Measurements from ENCODE around the gene WIPF3.

The WIPF3 gene

DNA sequence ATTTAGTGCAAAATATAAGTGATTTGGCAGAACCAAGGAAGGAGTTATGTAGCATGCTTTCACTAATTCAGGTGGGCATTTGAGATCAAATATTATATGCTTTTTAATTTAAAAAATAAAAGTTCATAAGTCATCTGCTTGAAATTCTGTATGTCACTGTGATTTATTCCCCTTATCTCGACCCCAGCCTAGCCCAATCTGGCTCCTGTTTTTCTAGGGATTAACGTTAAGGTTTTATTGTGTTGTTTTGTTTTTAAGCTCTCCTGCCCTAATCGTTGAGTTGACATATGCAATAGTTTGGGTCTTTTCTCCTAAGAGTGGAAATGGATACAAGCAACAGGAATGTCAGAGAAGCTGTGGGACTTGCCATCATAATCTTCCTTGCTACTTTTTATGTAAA lies 42.6 kb downstream of the WIPF3 start:
- no peak for DNase-seq

DNA sequence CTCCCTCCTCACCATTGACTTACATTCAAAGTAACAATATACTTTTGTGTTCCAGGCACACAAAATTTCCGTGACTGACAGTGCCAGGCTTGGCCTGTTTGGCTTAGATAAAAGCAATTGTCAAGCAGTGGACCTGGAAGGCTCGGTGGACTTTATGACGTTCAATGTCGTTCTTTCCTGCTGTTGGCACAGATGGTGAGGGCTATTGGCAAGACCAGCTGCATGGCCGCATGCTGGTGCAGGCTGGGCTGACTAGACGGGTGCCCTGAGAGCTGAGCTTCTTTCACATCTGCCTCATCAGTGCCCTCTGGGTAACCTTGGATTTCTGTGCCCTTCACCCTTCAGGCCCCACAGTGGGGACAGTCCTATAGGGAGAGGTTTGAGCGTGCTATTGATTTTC lies 45.2 kb downstream of the WIPF3 start:
- DNase-seq: no peak

DNA sequence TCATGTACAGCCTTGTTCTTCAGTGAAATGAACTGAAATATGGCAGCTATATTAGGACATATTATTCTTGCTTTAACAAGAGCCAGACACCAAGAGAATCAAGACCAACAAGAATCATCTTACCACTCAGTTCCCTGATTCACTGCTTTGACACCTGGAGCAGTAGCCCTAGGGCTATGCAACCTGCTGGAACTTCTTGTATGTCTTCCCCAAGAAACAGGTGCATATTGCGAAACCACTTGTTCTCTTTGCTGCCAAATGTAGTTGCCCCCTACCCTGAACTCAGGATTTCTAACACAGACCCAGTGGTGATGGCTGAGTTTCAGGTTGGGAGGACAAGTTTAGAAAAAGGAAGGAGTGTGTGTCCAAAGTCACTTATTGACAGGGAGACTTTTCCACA lies 46.1 kb downstream of the WIPF3 start:
- no peak for DNase-seq

DNA sequence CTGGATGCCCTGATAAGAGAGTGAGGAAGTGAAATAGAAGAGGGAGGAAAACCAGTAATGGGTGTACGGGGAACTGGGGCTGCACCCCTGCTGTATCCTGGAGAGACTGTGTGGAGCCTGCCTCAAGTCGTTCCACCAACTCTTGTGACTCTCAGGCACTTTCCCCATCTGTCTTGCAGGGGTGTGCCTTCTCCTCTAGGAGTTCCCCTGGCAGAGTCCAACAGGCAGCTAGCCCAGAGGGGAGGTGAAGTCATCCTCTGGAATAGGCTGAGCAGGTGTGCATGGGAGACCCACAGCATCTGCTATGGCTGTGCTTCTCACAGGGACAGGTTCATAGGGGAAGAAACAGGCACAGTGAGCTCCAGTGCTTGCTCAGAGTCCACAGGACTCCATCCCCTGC lies 46.8 kb downstream of the WIPF3 start:
- DNase-seq: no peak

DNA sequence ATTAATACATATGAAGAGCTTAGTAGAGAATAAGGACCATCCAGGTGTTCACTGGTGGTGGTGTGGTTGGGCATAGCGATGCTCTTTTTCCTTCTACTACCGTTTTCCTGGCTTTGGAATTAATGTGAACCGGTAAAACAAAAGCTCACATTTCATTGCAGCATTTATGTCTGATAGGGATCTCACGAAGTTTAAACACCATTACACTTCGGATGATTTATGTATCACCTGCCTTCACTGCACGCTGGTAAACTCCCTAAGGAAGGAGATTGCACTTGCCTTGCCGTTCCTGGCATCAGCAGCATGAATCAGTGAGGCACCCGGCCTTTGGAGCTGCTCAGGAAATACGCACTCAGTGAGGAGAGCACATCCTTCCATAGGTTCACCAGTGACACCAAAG lies 47.5 kb downstream of the WIPF3 start:
- no peak for DNase-seq

DNA sequence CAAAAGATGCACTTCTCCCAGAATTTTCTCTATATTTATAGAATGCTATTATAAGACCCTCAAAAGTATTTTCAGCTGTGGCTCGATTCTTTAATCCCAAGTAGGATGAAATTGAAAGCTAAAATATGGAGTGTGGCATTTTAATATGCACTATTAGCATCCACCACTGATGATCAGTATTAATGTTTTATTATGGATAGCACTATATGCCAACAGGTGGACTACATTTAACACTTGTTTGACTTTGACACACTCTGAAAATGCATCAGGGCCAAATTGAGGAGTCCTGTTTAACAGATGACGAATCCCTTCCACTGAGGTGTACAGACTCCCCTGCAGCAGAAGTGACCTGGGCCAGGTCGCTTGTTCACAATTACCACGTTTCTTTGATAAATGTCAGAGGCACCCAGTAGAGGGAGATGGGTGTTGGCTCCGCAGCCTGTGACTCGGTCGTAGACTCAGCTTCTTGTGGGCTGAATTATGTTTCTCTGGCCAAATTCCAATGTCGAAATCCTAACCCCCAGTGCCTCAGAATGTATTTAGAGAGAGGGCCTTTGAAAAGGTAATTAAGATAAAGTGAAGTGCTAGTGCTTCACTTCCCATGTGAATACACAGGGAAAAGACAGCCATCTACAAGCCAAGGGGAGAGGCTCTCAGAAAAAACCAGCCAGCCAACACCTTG lies 48.1 kb downstream of the WIPF3 start:
- DNase-seq: peak; percentile 28

DNA sequence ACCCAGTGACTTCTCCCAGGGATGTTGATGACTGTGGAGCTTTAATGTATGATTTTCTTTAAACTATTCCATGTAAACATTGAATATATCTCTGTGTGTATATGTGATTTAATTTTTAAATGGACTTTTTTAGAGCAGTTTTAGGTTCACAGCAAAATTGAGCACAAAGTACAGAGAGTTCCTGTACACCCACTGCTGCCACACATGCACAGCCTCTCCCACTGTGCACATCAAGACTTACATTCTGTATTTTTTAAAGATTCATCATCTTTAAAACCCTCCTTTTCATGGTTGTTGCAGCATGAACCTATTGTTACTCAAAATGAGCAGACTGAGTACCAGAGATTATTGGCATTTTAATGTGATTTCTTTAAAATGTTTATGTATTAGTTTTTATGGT lies 51.3 kb downstream of the WIPF3 start:
- no peak for DNase-seq

DNA sequence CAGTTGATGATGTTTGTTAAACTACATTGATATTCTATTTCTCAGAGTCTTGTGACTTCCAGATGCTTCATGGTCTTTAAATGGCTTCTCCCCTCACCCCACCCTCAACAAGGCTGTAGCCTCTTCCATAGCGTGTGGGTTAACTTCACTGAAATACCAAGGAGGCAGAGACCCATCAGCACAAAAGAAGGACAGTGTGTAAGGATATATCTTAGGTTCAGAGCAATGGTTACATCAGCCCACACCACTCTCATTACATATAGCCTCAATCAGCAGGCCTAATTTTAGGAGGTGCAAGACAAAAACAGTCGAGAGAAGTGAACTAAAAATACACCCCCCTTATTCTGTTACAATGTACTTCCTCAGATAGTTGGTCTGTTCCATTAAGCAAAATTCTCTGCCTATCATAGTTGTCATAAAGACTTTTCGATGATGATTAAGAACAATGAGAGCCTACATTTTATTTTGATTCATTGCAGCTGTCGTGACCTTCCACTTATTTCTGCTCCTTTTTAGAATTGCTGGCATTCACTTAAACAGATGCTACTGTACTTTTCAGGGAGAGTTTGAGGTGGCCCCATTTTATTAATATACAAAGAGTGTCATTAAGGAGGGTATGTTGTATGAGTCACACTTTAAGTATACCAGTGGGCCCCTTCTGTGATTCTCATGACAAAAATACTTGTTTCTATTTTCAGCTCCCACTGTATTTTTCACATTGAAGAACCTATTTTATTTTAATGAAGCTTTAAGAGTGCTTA lies 52.1 kb downstream of the WIPF3 start:
- peak; percentile 19 for DNase-seq

DNA sequence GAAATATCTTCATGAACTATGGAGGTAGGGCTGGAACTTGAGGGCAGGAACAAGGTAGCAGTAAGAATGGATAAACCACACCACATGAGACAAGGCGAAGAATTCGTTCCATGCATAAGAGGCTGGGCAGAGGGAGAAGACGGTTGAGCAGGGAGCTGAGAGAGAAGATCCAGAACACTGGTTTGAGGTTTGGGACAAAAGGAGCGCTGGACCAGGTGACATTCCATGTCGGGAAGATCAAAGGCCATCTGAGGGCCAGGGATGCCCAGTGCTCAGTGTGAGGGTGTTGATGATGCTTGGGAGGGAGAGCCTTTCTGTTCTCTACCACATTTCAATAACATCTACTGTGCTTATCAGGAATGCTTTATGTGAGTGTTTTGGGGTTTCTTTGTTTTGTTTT lies 52.8 kb downstream of the WIPF3 start:
- DNase-seq: no peak

DNA sequence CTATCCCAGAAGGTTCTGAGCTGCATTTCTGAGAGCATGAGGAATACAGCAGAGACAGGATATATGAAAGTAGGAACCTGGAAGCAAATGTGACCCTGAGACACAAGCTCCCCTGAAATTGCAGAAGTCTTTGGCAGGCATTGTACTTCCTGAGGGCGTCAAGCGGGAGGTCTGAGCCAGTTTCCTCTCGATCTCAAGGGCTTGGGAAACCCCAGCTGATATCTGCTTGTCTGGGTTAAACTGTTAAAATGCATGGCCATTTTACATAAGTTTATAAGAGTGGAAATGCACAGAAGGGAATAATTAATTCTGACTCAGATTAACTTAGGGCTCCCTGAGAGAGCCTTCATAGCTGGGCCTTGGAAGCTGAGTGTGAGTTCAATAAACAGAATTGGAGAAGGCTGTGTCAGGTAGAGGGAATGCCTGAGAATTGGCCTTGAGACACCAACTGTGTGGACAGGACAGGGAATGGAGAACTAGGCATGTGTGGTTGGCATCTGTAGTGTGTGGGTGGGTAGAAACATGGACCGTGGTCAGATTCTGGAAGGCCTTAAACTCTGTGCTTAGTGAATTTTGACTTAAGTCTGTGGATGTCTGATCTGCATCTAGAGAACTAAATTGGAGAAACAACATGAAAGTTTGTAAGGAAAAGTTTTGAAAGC lies 53.3 kb downstream of the WIPF3 start:
- no peak for DNase-seq

DNA sequence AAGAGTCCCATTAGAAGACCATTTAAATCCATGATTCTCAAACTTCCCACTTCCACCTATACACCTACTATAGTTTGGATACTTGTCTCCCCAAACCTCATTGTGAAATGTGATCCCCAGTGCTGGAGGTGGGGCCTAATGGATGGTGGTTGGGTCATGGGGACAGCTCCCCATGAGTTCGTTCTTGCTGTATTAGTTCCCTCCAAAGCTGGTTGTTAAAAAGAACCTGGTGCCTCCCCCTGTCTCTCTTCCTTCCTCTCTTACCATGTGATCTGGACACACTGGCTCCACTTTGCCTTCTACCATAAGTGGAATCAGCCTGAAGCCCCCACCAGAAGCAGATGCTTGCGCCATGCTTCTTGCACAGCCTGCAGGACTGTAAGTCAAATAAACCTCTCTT lies 53.9 kb downstream of the WIPF3 start:
- DNase-seq: no peak

DNA sequence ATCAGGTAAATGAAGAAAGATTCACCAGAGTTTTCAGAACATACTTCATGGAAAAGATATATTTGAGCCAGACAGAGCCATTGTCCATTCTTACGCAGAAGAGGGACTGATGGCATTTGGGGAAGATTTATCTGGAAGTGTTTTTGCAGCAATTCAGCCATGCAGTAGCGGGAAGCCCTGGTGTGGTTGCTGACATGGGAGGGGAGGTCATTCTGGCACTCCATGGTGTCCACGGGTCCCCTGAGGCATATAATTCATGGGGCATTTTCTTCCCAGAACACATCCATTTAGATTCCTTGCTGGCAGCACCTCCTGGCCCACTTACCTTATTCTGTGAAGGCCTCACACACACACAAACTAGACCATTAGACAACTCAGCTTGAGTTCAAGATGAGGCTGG lies 55.6 kb downstream of the WIPF3 start:
- DNase-seq: no peak

DNA sequence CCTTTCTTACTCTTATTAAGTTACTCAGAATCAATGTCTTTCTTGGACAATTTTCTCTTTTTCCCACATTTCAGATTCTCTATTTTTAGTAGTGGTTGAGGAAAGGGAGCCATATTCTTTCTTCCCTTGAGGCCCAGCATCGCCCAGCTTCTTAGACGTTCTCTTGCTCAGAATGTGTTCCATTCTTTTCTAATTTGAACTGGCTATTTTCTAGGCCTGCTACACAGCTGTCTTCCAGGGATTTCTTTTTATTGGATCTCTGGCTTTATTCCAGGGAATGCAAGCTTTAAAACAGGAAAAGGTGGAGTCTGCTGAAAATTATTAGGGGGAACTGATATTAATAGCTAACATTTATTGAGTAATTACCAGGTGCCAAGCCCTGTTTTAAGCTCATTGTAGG lies 58.3 kb downstream of the WIPF3 start:
- peak; percentile 15 for DNase-seq

DNA sequence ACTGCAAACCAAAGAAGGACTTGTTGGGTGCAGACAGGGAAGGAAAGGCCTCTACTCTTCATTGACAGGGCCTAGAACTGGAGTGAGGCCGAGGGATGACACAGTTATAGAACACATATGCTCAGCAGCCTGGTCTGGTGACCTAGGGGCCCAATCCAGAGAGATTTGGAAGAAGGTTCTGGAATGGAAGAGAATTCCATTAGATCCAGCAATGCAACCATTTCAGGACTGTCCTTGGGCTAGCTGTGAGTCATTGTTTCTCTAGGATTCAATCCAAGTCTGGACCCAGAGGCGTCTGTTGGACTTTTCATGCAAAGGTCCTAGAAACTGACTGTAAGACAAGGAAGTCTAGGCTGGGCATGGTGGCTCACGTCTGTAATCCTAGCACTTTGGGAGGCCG lies 59.2 kb downstream of the WIPF3 start:
- peak; percentile 67 for DNase-seq

DNA sequence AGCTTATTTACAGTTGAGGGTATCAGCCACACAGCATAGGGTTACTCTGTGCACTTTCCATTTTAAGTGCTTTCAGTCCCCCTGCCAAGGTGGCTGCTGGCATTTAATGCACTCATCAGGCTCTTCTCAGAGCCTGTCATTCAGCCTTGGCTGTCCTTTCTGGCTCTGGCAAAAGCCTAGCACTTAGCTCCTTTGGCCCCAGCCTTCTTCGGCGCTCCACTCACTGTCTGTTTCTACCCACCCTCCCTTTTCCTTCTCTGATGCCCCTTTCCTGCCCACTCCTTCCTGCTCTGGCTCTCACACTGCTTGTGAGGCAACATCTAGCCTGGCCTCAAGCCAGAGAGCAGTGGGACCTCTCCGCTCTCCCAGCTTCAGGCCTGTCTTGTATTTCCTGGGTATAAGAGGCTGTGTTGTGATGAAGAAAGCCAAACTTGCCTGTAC lies 60.2 kb downstream of the WIPF3 start:
- DNase-seq: peak; percentile 16

DNA sequence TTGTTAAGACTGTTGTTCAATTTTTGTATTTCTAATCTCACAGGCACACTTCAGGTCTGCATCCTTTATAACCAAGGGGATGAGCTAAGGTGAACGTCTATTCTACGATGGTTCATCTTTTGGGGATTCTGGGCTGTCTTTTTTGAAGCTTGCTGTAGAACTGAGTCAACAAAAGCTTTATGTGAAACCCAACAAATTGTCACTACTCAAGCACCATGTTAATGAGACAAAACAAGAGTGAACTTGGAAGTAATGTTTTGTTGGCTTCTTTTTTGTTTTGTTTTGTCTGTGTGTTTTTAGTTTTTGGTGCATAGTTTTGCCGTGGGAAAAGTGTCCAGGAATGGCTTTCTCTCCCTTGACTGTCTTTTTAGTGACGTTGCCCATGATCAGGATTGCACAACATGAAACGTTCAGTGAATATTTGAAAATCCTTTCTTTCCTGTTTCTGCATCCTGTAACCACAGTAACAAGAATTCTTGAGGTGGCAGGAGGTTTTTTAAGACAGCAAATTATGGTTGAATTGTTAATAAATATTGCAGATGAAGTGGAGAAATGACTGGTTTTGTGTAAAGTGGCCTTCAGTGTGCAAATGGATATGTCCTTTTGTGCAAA lies 65.6 kb downstream of the WIPF3 start:
- peak; percentile 66 for DNase-seq

DNA sequence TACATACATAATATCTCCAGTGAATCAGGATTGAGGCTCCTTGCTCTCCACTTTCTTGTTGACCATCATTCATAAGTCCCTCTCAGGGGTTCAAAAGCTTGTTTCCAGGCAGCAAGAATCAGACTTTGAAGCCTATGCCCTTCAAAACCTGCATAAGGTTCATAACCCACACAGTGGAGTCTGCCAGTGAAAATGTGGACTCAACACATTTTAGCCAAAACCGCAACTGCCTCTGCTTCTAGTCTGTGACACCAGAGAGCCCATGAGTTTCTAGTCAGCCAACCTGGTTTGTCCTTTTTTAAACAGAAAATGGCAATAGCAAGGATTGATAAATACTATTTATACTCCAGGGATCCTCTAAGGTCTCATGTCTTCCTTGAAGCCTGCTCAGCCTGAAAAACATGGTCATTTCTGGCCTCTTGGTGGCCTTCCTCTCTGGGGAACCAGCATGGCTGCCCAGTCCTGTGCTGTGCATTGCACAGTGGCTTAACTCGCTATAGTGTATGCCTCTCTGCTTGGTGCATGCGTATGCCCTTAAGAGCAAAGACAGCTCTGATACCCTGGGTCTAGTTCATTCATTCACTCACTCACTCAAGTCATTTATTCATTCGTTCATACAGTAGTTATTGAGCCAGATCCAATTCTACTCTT lies 67.5 kb downstream of the WIPF3 start:
- no peak for DNase-seq

DNA sequence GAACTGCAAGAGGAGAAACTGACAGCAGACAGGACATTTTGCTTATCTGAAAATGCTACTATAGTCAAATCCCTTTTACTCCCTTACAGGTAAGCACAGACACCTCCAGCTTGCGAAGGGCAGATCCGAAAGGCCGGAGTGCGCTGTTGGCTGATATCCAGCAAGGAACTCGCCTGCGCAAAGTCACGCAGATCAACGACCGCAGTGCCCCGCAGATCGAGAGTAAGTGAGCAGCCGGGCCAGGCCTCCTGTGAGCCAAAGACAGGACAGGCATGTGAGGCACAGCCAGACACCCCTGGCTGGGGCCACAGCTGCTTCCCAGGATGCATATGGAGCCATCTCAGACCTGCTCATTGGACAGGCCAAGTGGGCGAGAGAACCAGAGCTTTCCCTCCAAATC lies 69.4 kb downstream of the WIPF3 start:
- DNase-seq: no peak

DNA sequence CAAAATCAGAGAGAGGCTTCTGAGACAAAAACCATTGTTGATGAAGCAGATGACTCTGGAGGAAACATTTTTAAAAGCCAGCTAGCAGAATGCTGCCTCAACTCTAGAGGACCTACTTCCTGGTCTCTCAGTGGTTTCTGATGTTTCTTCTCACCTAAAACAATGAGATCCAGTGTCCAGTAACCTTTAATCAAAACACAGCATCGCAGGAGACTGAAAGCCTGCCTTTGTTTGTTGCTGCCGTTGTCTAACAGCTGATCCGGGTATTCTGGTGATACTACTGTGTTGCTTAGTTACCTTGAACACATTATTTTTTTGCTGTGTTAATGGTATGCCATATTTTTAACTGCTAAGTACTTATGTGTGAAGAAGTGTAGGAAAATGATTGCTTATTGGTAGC lies 70.9 kb downstream of the WIPF3 start:
- DNase-seq: no peak

DNA sequence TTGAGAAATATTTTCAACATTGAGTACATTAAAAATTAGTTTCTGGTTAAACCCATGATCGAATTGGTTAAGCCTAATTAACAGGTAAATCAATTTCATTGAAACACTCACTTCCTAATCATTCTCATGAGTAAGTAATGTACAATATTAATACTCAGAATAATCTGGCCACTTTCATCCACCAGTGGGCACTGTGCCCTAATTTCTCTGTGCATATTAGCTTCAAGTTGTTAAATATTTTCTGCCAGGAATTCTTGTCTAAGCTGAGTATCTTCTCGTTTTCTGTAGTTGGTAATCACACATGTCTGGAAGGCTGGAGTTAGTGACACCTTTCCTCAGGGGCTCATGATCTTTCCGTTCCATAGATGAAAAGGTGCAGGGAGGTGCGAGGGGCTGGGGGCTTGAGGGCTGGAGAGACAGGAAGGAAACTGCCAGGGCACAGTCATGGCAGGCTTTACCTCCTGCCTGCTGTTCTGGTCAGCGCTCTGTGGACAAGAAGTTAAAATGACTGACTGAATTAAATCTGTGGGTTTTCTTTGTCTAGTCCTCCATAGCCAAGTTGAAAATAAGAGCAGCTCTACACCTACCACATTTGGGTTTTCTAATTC lies 71.9 kb downstream of the WIPF3 start:
- peak; percentile 52 for DNase-seq

DNA sequence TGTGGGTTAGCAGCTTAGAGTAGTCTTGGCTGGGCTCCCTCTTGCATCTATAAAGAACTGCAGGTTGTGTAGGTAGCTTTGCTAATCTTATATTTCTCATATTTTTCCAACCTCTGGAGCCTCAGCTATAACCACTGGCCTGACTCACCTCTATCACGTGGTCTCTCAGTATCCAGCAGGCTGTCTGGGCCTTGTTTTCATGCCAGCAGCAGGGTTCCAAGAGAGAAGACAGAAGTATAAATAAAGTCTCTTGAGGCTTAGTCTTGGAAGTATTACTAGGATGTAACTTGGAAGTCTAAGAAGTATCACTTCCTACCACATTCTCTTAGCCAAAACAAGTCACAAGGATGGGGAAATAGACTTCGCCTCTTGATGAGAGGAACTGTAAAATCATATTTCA lies 73.3 kb downstream of the WIPF3 start:
- DNase-seq: peak; percentile 73

DNA sequence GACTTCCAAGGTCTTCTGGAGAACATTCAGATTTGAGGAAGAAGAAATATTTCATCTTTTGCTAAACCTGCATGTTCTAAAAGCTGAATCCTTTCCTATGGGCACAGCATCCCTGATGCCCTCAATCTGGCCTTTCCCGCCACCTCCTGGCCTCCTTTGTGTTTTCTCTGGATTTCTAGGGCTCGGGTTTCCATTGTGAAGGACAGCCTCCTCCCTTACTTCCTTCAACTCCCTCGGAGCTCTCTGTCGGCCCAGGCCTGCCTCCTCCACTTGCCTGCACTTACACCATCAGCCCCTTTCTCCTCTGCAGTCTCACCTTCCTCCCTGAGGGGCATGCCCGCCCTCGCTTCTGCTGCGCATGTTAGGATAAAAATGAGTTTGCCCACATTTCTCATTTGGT lies 75.4 kb downstream of the WIPF3 start:
- DNase-seq: no peak

DNA sequence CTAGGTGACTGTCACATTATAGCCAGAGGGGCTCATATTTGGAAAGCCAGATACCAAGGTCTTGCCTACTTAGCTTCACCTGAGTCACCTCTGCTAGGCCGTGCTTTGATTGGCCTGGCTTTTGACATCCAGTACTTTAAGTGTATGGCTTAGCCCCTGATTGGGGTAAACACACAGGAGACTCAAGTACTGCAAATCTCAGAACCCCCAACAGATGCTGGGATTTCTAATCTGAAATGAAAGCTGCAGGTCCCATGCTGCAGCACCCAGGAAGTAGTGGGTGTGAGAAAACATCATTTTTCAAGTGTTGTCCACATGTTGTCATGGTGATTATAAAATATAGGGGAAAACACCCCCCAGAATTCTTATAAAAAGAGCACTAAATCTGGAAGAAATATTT lies 76.2 kb downstream of the WIPF3 start:
- DNase-seq: no peak
